OCI-LY7 (cell line): ENCODE measurements around the gene NDRG2. TPM values are rescaled to one million over a fixed set of nuclear protein-coding genes. Genes with fewer than 3 reads are reported as not detected.
"Not testable (repeated sequence)": the region's sequence is repeated elsewhere in the genome, so short reads cannot be mapped to it uniquely, and the experiment has no call there.

ENCODE experiments used
- BruUV-seq: library from RNA; stranded (reverse); fragments of 400-500 nt; replicated peaks from 2 replicates; lab custom pipeline; 2021; lab: Mats Ljungman, UMichigan
- CTCF ChIA-PET: fragments of 300-600 bp; sonication (Branson Sonifier 250); formaldehyde crosslinking; loops from one replicate; lab custom pipeline; 2022; ENCODE audit warnings: antibody characterized with exemption; ENCODE audit not compliant: unreplicated experiment; lab: Charles Lee
- POLR2A ChIA-PET: fragments of 300-600 bp; sonication (Branson Sonifier 250); formaldehyde crosslinking; loops from one replicate; lab custom pipeline; 2022; ENCODE audit warnings: antibody characterized with exemption; lab: Charles Lee
- DNase-seq: peaks from one replicate; pipeline ENCODE4 v3.0.0-alpha.2; 2015; ENCODE audit warnings: low spot score
- H2AFZ ChIP-seq: fragments of 200-600 bp; sonication (generic), shearing (Covaris generic); 2 replicates; pipeline ENCODE4 v1.6.1; 2014; ENCODE audit warnings: mild to moderate bottlenecking, antibody characterized with exemption, low read length, moderate library complexity
- H3K27ac ChIP-seq: fragments of 200-600 bp; sonication (generic); 2 replicates; pipeline ENCODE4 v1.5.1; 2014; ENCODE audit warnings: mixed run types, low read depth, mild to moderate bottlenecking, moderate library complexity, low read length, inconsistent platforms; ENCODE audit not compliant: poor library complexity, severe bottlenecking
- H3K36me3 ChIP-seq: fragments of 200-600 bp; sonication (generic); 2 replicates; pipeline ENCODE4 v1.6.1; 2014; ENCODE audit warnings: mild to moderate bottlenecking, antibody characterized with exemption, low read length, moderate library complexity, mixed read lengths; ENCODE audit not compliant: insufficient read depth
- H3K4me1 ChIP-seq: fragments of 200-600 bp; sonication (generic); 2 replicates; pipeline ENCODE4 v1.5.1; 2014; ENCODE audit warnings: mild to moderate bottlenecking, low read length; ENCODE audit not compliant: insufficient read depth, poor library complexity, severe bottlenecking
- H3K4me2 ChIP-seq: fragments of 200-600 bp; sonication (generic); 2 replicates; pipeline ENCODE4 v1.6.1; 2014; ENCODE audit warnings: mild to moderate bottlenecking, low read length
- H3K4me3 ChIP-seq: fragments of 200-600 bp; sonication (generic); 2 replicates; pipeline ENCODE4 v1.5.1; 2014; ENCODE audit warnings: mild to moderate bottlenecking, low read depth, low read length; ENCODE audit not compliant: poor library complexity, severe bottlenecking
- H3K79me2 ChIP-seq: fragments of 200-600 bp; sonication (generic); 2 replicates; pipeline ENCODE4 v1.6.1; 2016; ENCODE audit warnings: low read depth, mild to moderate bottlenecking, low read length, moderate library complexity, mixed read lengths; ENCODE audit not compliant: insufficient read depth
- H3K9me2 ChIP-seq: fragments of 200-600 bp; sonication (generic); 2 replicates; pipeline ENCODE4 v1.6.1; 2016; ENCODE audit warnings: mild to moderate bottlenecking, low read length, mixed read lengths; ENCODE audit not compliant: insufficient read depth
- H3K9me3 ChIP-seq: fragments of 200-600 bp; sonication (generic); 2 replicates; pipeline ENCODE4 v1.6.1; 2014; ENCODE audit warnings: mild to moderate bottlenecking, mixed run types, low read length, mixed read lengths
- H4K20me1 ChIP-seq: fragments of 200-600 bp; sonication (generic); 2 replicates; pipeline ENCODE4 v1.6.1; 2014; ENCODE audit warnings: mild to moderate bottlenecking, antibody characterized with exemption, low read length, moderate library complexity, mixed read lengths; ENCODE audit not compliant: insufficient read depth
- EZH2phosphoT487 ChIP-seq: fragments of 200-600 bp; sonication (generic); IDR thresholded peaks from 2 replicates; pipeline ENCODE4 v1.6.1; 2018; ENCODE audit warnings: low read depth, borderline replicate concordance, mild to moderate bottlenecking, mixed run types, antibody characterized with exemption, low read length, moderate library complexity, mixed read lengths
- intact Hi-C: fragments of 100-400 bp; cut with micrococcal nuclease; formaldehyde crosslinking; loops from one replicate; pipeline ENCODE4 v1.10.0; 2022; ENCODE audit not compliant: unreplicated experiment
- total RNA-seq, 2 experiments: library from RNA; depleted of rRNA in 1 of 2; stranded (reverse); fragments of >200 nt in 1 of 2; shearing (Covaris generic) in 1 of 2; gene quantifications; 2 replicates each; pipeline ENCODE4 v1.2.3, GENCODE V29; 2014 to 2022
- TF ChIP-seq, protein P1 (sequence below): fragments of 200-600 bp; sonication (generic); conservative IDR thresholded peaks from 2 replicates; pipeline ENCODE4 v1.5.1; 2014; ENCODE audit warnings: mild to moderate bottlenecking, antibody characterized with exemption, low read length, moderate library complexity, mixed read lengths

The NDRG2 gene
- total RNA-seq, 2 experiments from 2014 or later, result not detected

DNA sequence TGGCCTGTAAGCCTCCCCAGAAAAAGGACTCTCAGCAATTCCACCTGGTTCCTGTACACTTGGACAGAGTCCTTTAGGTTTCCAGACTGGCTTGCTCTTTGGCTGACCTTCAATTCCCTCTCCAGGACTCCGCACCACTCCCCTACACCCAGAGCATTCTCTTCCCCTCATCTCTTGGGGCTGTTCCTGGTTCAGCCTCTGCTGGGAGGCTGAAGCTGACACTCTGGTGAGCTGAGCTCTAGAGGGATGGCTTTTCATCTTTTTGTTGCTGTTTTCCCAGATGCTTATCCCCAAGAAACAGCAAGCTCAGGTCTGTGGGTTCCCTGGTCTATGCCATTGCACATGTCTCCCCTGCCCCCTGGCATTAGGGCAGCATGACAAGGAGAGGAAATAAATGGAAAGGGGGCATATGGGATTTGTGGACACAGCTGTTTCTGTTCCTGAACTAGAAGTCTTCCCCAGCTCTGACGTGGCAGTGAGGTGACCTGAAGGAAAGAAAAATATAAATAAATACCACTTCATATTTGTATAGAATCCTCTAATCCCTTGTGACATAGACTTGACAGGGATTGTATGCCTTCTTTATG lies 18.6 kb upstream of the NDRG2 start:
- Histone ChIP-seq H4K20me1 (no peaks in the 10 kb centered on the region), H3K4me3 (no peak overlapping the region), H3K4me1 (no peaks in the 10 kb centered on the region), H3K9me3 (no peaks in the 10 kb centered on the region), H3K9me2 (no peaks in the 10 kb centered on the region), H3K79me2 (no peaks in the 10 kb centered on the region), H3K27ac (no peak overlapping the region), H2AFZ (no peak overlapping the region), H3K36me3 (no peaks in the 10 kb centered on the region), H3K4me2 (no peak overlapping the region)
- intact Hi-C loops, result no loop called here
- TF ChIP-seq, protein P1, sequence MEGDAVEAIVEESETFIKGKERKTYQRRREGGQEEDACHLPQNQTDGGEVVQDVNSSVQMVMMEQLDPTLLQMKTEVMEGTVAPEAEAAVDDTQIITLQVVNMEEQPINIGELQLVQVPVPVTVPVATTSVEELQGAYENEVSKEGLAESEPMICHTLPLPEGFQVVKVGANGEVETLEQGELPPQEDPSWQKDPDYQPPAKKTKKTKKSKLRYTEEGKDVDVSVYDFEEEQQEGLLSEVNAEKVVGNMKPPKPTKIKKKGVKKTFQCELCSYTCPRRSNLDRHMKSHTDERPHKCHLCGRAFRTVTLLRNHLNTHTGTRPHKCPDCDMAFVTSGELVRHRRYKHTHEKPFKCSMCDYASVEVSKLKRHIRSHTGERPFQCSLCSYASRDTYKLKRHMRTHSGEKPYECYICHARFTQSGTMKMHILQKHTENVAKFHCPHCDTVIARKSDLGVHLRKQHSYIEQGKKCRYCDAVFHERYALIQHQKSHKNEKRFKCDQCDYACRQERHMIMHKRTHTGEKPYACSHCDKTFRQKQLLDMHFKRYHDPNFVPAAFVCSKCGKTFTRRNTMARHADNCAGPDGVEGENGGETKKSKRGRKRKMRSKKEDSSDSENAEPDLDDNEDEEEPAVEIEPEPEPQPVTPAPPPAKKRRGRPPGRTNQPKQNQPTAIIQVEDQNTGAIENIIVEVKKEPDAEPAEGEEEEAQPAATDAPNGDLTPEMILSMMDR, result no peak
- TF ChIP-seq EZH2phosphoT487, result no peak
- ChIA-PET CTCF (no interaction called here), POLR2A (interaction anchor here (0.5 to 0.8 kb wide), 4 partner anchors 12 to 177 kb away, joined by 4 to 7 read pairs (median 5); no protein-coding TSS in a partner anchor)
- BruUV-seq, result no TSS peak
- DNase-seq, result no peak

DNA sequence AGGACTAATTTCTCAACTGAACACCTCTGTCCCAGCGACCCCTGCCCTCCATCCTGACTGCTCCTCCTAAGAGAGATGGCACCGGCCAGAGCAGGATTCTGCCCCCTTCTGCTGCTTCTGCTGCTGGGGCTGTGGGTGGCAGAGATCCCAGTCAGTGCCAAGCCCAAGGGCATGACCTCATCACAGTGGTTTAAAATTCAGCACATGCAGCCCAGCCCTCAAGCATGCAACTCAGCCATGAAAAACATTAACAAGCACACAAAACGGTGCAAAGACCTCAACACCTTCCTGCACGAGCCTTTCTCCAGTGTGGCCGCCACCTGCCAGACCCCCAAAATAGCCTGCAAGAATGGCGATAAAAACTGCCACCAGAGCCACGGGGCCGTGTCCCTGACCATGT lies 18.1 kb upstream of the NDRG2 start:
- intact Hi-C loops, result no loop called here
- no TSS peak for BruUV-seq
- Histone ChIP-seq H3K4me1 (no peaks in the 10 kb centered on the region), H3K27ac (no peak overlapping the region), H3K9me3 (no peaks in the 10 kb centered on the region), H3K4me2 (no peak overlapping the region), H4K20me1 (no peaks in the 10 kb centered on the region), H3K79me2 (no peaks in the 10 kb centered on the region), H3K36me3 (no peaks in the 10 kb centered on the region), H2AFZ (no peak overlapping the region), H3K4me3 (no peak overlapping the region), H3K9me2 (no peaks in the 10 kb centered on the region)
- no peak for DNase-seq
- CTCF ChIA-PET, result no interaction called here
- TF ChIP-seq, protein P1, result no peak
- no peak for TF ChIP-seq EZH2phosphoT487
- POLR2A ChIA-PET, result interaction anchor here (0.5 to 0.8 kb wide), 2 partner anchors 11 to 523 kb away, joined by 3 to 4 read pairs; no protein-coding TSS in a partner anchor

DNA sequence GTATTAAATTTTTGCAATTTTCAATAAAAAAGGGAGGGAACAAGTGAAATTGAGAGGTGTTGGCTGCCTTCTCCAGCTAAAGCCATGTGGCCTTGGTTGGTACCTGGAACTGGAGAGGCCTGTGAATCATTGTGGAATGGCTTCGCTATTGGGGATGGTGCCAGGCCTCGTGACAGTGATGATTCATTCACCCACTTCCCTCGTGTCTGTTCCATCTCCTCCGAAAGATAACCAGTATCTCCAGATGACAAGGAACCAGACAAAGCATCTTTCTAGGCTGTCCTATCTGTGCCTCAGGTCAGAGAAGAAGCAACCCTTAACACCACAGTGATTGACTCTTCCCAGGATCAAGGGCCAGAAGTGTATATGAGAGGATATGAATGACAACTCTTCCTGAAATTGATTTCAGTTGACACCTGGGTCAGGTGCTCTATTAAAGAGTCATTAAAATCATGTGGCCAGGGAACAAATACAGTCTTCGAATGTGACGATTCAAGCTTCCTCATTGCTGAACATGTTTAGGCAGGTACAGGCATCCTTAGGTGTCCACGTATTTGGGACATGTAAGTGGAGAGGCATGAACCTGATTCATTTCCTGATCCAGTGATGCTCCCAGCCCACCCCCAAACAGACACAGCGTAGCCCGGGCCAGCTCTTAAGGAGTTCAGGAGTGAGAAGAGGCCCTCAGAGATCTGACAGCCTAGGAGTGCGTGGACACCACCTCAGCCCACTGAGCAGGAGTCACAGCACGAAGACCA lies 17.0 kb upstream of the NDRG2 start, which contains the start of gene RNASE7:
RNASE7 (plus strand) TSS at position 687 of the 758 bp plus-strand sequence. CDS start 631 bp downstream, outside the sequence.
- no peaks in the 10 kb centered on the region for H3K36me3 ChIP-seq
- H3K4me3 ChIP-seq, result no peak within 1 kb of the TSS
- H3K27ac ChIP-seq, result no peak within 1 kb of the TSS
- intact Hi-C loops, result loop anchor here (2.0 kb wide), 2 partner anchors 27 to 71 kb away; no protein-coding TSS in a partner anchor
- no TSS peak for BruUV-seq
- ChIA-PET POLR2A (interaction anchor here (0.5 to 0.7 kb wide), 2 partner anchors 27 to 521 kb away, joined by 3 read pairs; no protein-coding TSS in a partner anchor), CTCF (no interaction called here)
- H2AFZ ChIP-seq, result no peak within 1 kb of the TSS
- no peaks in the 10 kb centered on the region for H3K79me2 ChIP-seq
- no peaks in the 10 kb centered on the region for H3K9me3 ChIP-seq
- no peaks in the 10 kb centered on the region for H3K4me1 ChIP-seq
- TF ChIP-seq EZH2phosphoT487, result no peak
- TF ChIP-seq, protein P1, result no peak
- no peak within 1 kb of the TSS for H3K4me2 ChIP-seq
- no peaks in the 10 kb centered on the region for H3K9me2 ChIP-seq
- no peaks in the 10 kb centered on the region for H4K20me1 ChIP-seq
- no peak for DNase-seq

DNA sequence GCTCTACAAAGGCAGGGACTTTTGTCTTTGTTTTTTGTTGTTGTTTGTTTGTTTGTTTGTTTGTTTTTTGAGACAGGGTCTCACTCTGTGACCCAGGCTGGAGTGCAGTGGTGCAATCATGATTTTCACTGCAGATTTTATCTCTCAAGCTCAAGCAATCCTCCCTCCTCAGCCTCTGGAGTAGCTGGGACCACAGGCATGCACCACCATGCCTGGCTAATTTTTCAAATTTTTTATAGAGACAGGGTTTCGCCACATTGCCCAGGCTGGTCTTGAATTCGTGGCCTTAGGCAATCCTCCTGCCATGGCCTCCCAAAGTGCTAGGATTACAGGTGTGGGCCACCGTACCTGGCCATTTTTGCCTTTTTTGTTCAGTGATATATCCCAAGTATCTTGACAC lies 16.1 kb upstream of the NDRG2 start:
- H2AFZ ChIP-seq, H3K4me3 ChIP-seq, H3K79me2 ChIP-seq, H4K20me1 ChIP-seq, DNase-seq, H3K27ac ChIP-seq, H3K9me3 ChIP-seq, POLR2A ChIA-PET, H3K9me2 ChIP-seq, H3K4me1 ChIP-seq, BruUV-seq, H3K36me3 ChIP-seq, H3K4me2 ChIP-seq: not testable (repeated sequence)
- CTCF ChIA-PET, result interaction anchor here (1.0 kb wide), 1 partner anchor 26 kb away, joined by 3 read pairs; no protein-coding TSS in a partner anchor
- intact Hi-C loops, result loop anchor here (2.0 kb wide), 2 partner anchors 26 to 70 kb away; no protein-coding TSS in a partner anchor
